Measurements from ENCODE around the gene SOCS7. TPM values are rescaled to one million over a fixed set of nuclear protein-coding genes. Genes with fewer than 3 reads are reported as not detected.
A peak's percentile ranks its signal among the peaks of the same experiment; 100 is the strongest.

SOCS7 gene
- total and polyA plus RNA-seq, 2 experiments from 2014 or later = 1.3 to 6.8 TPM

DNA sequence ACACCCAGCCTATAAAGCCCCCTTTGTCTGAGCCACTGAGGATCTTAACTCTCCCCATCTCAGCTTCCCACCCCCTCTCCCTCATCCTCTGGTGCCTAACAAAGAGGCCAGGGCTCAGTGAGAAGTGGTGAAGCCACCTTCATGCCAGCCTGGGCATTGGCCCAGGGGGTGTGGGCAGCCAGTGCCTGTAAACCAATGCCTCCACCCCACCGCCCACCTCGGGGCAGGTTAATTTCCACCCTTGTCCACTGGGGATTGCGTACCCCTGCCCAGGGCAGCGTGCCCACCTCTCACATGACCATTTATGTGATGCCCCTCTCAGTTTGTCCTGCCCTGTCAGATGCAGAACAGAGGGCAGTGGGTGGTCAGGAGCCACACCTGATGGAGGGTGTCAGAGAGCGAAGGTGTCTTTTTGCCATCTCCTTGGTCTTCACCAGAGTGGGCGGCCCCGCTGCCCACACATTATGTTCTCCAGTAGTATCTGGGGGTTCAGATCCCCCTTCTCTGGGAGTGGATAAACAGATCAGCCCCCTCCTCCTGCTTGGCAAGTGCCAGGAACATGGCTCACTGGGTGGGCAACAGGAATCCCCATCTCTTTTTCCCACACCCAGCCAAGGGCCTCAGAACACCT, 66.5 kb downstream of the SOCS7 start:
- no peaks in the 10 kb centered on the region for H3K79me2 ChIP-seq (ENCODE audit: insufficient read depth)
- H3F3A ChIP-seq (ENCODE audit: insufficient read depth) = no peaks in the 10 kb centered on the region
- peaks cover 10% of the 10 kb centered on the region; the same call in 1 of the 2 replicates for H3K27me3 ChIP-seq (replicated peaks; ENCODE audit: insufficient read depth)
- H3K36me3 ChIP-seq (ENCODE audit: low read depth) = no peaks in the 10 kb centered on the region
- no peak for TF ChIP-seq EZH2 (IDR thresholded peaks at IDR 0.05; ENCODE audit: insufficient read depth, poor library complexity, severe bottlenecking)
- no peak for TF ChIP-seq EZH2phosphoT487 (IDR thresholded peaks at IDR 0.05; ENCODE audit: insufficient read depth, low read depth)
- in situ Hi-C loops (cut with MboI) = no loop called here
- peaks cover 21% of the 10 kb centered on the region for H3K4me1 ChIP-seq (ENCODE audit: insufficient read depth)
- no peak overlapping the region for H3K4me2 ChIP-seq (ENCODE audit: unreplicated experiment)
- no peak for DNase-seq
- H3K9me3 ChIP-seq (ENCODE audit: low read depth) = no peaks in the 10 kb centered on the region
- WGBS, 2 experiments (ENCODE audit: low coverage in 1 of 2, low lambda C conversion rate in 2 of 2, missing lambda C conversion rate in 2 of 2) = 82 to 84% methylated on average over 7 of the region's 7 CpGs
- no peaks in the 10 kb centered on the region for H3K9me2 ChIP-seq (ENCODE audit: insufficient read depth)
- H3K9ac ChIP-seq = no peak overlapping the region
- H2AFZ ChIP-seq = no peak overlapping the region
- H3K4me3 ChIP-seq = no peak overlapping the region
- no peaks in the 10 kb centered on the region for H4K20me1 ChIP-seq (ENCODE audit: insufficient read depth)
- no peak overlapping the region for H3K27ac ChIP-seq

- H3F3A ChIP-seq (ENCODE audit: insufficient read depth) = no peaks in the 10 kb centered on the region
- H3K36me3 ChIP-seq (ENCODE audit: low read depth) = no peaks in the 10 kb centered on the region
- no peak overlapping the region for H3K27ac ChIP-seq
- no peaks in the 10 kb centered on the region for H3K79me2 ChIP-seq (ENCODE audit: insufficient read depth)
- H3K4me2 ChIP-seq (ENCODE audit: unreplicated experiment) = no peak overlapping the region
- WGBS, 2 experiments (ENCODE audit: low coverage in 1 of 2, low lambda C conversion rate in 2 of 2, missing lambda C conversion rate in 2 of 2) = 6 to 16% methylated on average over 23 to 51 of the region's 78 CpGs
- in situ Hi-C loops (cut with MboI) = no loop called here
- H3K4me1 ChIP-seq (ENCODE audit: insufficient read depth) = peaks cover 21% of the 10 kb centered on the region
- H2AFZ ChIP-seq = no peak overlapping the region
- H3K4me3 ChIP-seq = no peak overlapping the region
- TF ChIP-seq EZH2phosphoT487 (IDR thresholded peaks at IDR 0.05; ENCODE audit: insufficient read depth, low read depth) = peak; percentile 57; the same call in 1 of the 2 replicates
- peak; percentile 93 for TF ChIP-seq EZH2 (IDR thresholded peaks at IDR 0.05; ENCODE audit: insufficient read depth, poor library complexity, severe bottlenecking)
- no peaks in the 10 kb centered on the region for H4K20me1 ChIP-seq (ENCODE audit: insufficient read depth)
- no peaks in the 10 kb centered on the region for H3K9me2 ChIP-seq (ENCODE audit: insufficient read depth)
- H3K27me3 ChIP-seq (replicated peaks; ENCODE audit: insufficient read depth) = peaks cover 10% of the 10 kb centered on the region; the same call in 1 of the 2 replicates
- no peaks in the 10 kb centered on the region for H3K9me3 ChIP-seq (ENCODE audit: low read depth)
- H3K9ac ChIP-seq = no peak overlapping the region
- DNase-seq = peak; percentile 42
Observed at GRCh38 chr17:38418693-38419507, 67.3 kb downstream of the SOCS7 start.

DNA sequence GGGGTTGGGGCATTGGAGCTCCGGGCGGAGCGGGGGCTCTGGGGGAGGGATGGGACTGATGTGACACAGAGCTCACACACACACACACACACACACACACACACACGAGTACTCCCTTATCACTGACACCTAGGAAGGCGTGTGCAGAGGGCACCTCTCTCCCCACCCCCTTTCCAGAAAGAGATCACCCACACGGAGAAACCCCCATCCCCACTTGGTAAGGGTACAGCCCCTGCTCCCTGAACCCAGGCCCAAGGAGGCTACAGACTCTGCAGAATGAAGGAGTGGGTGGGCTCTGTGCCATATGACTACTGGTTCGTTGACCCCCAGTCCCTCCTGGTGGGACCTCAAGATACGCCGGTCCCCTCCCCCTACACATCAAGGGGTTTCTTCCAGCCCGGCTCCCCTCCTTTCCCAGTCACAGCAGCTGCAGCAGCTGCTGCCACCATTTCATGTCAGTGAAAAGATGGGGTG, 67.9 kb downstream of the SOCS7 start:
- H3K79me2 ChIP-seq (ENCODE audit: insufficient read depth) = no peaks in the 10 kb centered on the region
- 24 to 30% methylated on average over 4 to 10 of the region's 10 CpGs for WGBS, 2 experiments (ENCODE audit: low coverage in 1 of 2, low lambda C conversion rate in 2 of 2, missing lambda C conversion rate in 2 of 2)
- no peaks in the 10 kb centered on the region for H3K9me3 ChIP-seq (ENCODE audit: low read depth)
- peaks cover 10% of the 10 kb centered on the region; the same call in 1 of the 2 replicates for H3K27me3 ChIP-seq (replicated peaks; ENCODE audit: insufficient read depth)
- no peaks in the 10 kb centered on the region for H3K9me2 ChIP-seq (ENCODE audit: insufficient read depth)
- H3K4me3 ChIP-seq = no peak overlapping the region
- no peak overlapping the region for H3K4me2 ChIP-seq (ENCODE audit: unreplicated experiment)
- H2AFZ ChIP-seq = no peak overlapping the region
- no peak for DNase-seq
- H3K36me3 ChIP-seq (ENCODE audit: low read depth) = no peaks in the 10 kb centered on the region
- TF ChIP-seq EZH2phosphoT487 (IDR thresholded peaks at IDR 0.05; ENCODE audit: insufficient read depth, low read depth) (no peak), EZH2 (IDR thresholded peaks at IDR 0.05; ENCODE audit: insufficient read depth, poor library complexity, severe bottlenecking) (no peak)
- peaks cover 21% of the 10 kb centered on the region for H3K4me1 ChIP-seq (ENCODE audit: insufficient read depth)
- no peak overlapping the region for H3K27ac ChIP-seq
- H3F3A ChIP-seq (ENCODE audit: insufficient read depth) = no peaks in the 10 kb centered on the region
- H3K9ac ChIP-seq = no peak overlapping the region
- H4K20me1 ChIP-seq (ENCODE audit: insufficient read depth) = no peaks in the 10 kb centered on the region
- in situ Hi-C loops (cut with MboI) = no loop called here

DNA sequence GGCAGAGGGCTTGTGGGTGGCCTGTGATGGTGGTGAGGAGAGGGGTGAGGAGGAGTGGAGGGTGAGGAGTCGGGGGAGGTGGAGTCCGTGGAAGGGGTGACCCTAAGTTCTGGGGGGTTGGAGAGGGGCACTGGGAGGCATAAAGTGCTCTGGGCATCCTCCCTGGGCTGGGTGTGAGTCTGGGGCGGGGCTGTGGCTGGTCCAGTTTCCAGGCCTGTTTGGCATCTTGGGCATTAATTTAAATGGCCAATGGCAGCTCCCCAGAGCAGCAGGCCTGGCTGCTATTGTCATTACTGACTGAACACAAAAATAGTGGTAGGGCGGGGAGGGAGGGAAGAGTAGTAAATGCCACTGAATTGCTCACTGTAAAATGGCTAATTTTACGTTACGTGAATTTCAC, 68.9 kb downstream of the SOCS7 start:
- Histone ChIP-seq H3K9me2 (ENCODE audit: insufficient read depth) (no peaks in the 10 kb centered on the region), H3K9me3 (ENCODE audit: low read depth) (no peaks in the 10 kb centered on the region), H3F3A (ENCODE audit: insufficient read depth) (no peaks in the 10 kb centered on the region), H4K20me1 (ENCODE audit: insufficient read depth) (no peaks in the 10 kb centered on the region), H3K27ac (no peak overlapping the region), H3K4me1 (ENCODE audit: insufficient read depth) (peaks cover 13% of the 10 kb centered on the region), H2AFZ (no peak overlapping the region), H3K9ac (no peak overlapping the region), H3K27me3 (replicated peaks; ENCODE audit: insufficient read depth) (peaks cover 10% of the 10 kb centered on the region; the same call in 1 of the 2 replicates), H3K36me3 (ENCODE audit: low read depth) (no peaks in the 10 kb centered on the region), H3K4me2 (ENCODE audit: unreplicated experiment) (no peak overlapping the region), H3K79me2 (ENCODE audit: insufficient read depth) (no peaks in the 10 kb centered on the region), H3K4me3 (no peak overlapping the region)
- no peak for DNase-seq
- 87 to 89% methylated on average over 6 of the region's 6 CpGs for WGBS, 2 experiments (ENCODE audit: low coverage in 1 of 2, low lambda C conversion rate in 2 of 2, missing lambda C conversion rate in 2 of 2)
- in situ Hi-C loops (cut with MboI) = loop anchor here (10.0 kb wide), 1 partner anchor 164 kb away; no protein-coding TSS in a partner anchor
- TF ChIP-seq EZH2phosphoT487 (IDR thresholded peaks at IDR 0.05; ENCODE audit: insufficient read depth, low read depth) = no peak
